PC-9 (cell line): ENCODE data around the gene KRTAP4-9. TPM values are rescaled to one million over a fixed set of nuclear protein-coding genes. Genes with fewer than 3 reads are reported as not detected.

Source experiments
- BruUV-seq: library from RNA; stranded (reverse); fragments of 400-500 nt; replicated peaks from 2 replicates; lab custom pipeline; 2021; lab: Mats Ljungman, UMichigan
- CTCF ChIA-PET: fragments of 300-600 bp; sonication (Branson Sonifier 250); formaldehyde crosslinking; loops from one replicate; lab custom pipeline; 2022; ENCODE audit warnings: antibody characterized with exemption; lab: Charles Lee
- POLR2A ChIA-PET: fragments of 300-600 bp; sonication (Branson Sonifier 250); formaldehyde crosslinking; loops from one replicate; lab custom pipeline; 2022; ENCODE audit warnings: antibody characterized with exemption; ENCODE audit not compliant: unreplicated experiment; lab: Charles Lee
- DNase-seq, 2 experiments: peaks; one replicate each; pipeline versions ENCODE4 v3.0.0 to v3.0.0-alpha.2; 2015 to 2022; ENCODE audit warnings: mixed read lengths in 1 of 2
- H2AFZ ChIP-seq: fragments of 200-600 bp; sonication (generic); 2 replicates; pipeline ENCODE4 v1.8.1; 2017; ENCODE audit warnings: antibody characterized with exemption
- H3F3A ChIP-seq: fragments of 200-600 bp; sonication (generic); 2 replicates; pipeline ENCODE4 v1.8.1; 2017; ENCODE audit warnings: antibody characterized with exemption, mild to moderate bottlenecking, low read depth; ENCODE audit not compliant: insufficient read depth
- H3K27ac ChIP-seq: fragments of 200-600 bp; sonication (generic); 2 replicates; pipeline ENCODE4 v1.6.1; 2016; ENCODE audit warnings: mixed run types
- H3K27me3 ChIP-seq: fragments of 200-600 bp; sonication (generic); 2 replicates; pipeline ENCODE4 v1.6.1; 2016; ENCODE audit warnings: low read depth, mixed run types; ENCODE audit not compliant: insufficient read depth
- H3K36me3 ChIP-seq: fragments of 200-600 bp; sonication (generic); 2 replicates; pipeline ENCODE4 v1.6.1; 2016; ENCODE audit warnings: low read depth, mixed run types
- H3K4me1 ChIP-seq: fragments of 200-600 bp; sonication (generic); replicated peaks from 2 replicates; pipeline ENCODE4 v1.6.1; 2016; ENCODE audit warnings: mixed run types; ENCODE audit not compliant: insufficient read depth
- H3K4me2 ChIP-seq: fragments of 200-600 bp; sonication (generic); 2 replicates; pipeline ENCODE4 v1.6.1; 2017; ENCODE audit warnings: mixed run types
- H3K4me3 ChIP-seq: fragments of 200-600 bp; sonication (generic); 2 replicates; pipeline ENCODE4 v1.6.1; 2016; ENCODE audit warnings: mixed run types
- H3K79me2 ChIP-seq: fragments of 200-600 bp; sonication (generic); 2 replicates; pipeline ENCODE4 v1.6.1; 2017; ENCODE audit warnings: low read depth, mixed run types
- H3K9me2 ChIP-seq: fragments of 200-600 bp; sonication (generic); 2 replicates; pipeline ENCODE4 v1.8.1; 2017; ENCODE audit warnings: mild to moderate bottlenecking; ENCODE audit not compliant: insufficient read depth
- H3K9me3 ChIP-seq: fragments of 200-600 bp; sonication (generic); 2 replicates; pipeline ENCODE4 v1.8.1; 2016; ENCODE audit warnings: low read depth; ENCODE audit not compliant: insufficient read depth
- H4K20me1 ChIP-seq: fragments of 200-600 bp; sonication (generic); 2 replicates; pipeline ENCODE4 v1.8.1; 2017; ENCODE audit not compliant: insufficient read depth
- EZH2 ChIP-seq: fragments of 200-600 bp; sonication (generic); IDR thresholded peaks from 2 replicates; pipeline ENCODE4 v1.8.0; 2017; ENCODE audit warnings: antibody characterized with exemption, low read depth
- intact Hi-C: fragments of 100-400 bp; cut with micrococcal nuclease; formaldehyde crosslinking; loops from one replicate; pipeline ENCODE4 v1.10.0; 2022; ENCODE audit not compliant: unreplicated experiment
- total RNA-seq: library from RNA; stranded (reverse); gene quantifications from 2 replicates; pipeline ENCODE4 v1.2.3, GENCODE V29; 2021
- TF ChIP-seq, protein P1 (sequence below): fragments of 200-600 bp; sonication (generic); conservative IDR thresholded peaks from 2 replicates; pipeline ENCODE4 v1.6.1; 2017; ENCODE audit warnings: mixed run types, antibody characterized with exemption, mild to moderate bottlenecking, moderate library complexity

The KRTAP4-9 gene
- total RNA-seq, 1 experiment from 2014 or later, result not detected

DNA sequence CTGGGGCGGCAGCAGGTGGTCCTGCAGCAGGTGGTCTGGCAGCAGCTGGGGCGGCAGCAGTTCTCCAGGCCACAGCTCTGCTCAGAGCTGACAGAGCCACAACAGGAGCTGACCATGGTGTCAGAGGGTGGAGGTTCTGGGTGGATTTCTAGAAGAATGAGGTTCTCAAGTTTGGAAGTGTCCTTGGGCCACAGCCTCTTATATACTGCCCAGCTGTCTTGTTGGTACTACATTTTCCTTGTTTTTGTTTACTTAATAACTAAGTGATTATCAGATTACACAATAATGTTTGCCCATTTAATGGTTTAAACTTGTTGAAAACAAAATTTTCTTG lies 44.4 kb downstream of the KRTAP4-9 start, which contains the start of gene KRTAP4-5:
KRTAP4-5 (minus strand) TSS at position 174 of the 334 bp plus-strand sequence; CDS start at position 116, 58 bp downstream.
- no peak for DNase-seq
- BruUV-seq, result no TSS peak
- Histone ChIP-seq H3K36me3 (no peaks in the 10 kb centered on the region), H3K27me3 (no peaks in the 10 kb centered on the region), H4K20me1 (no peaks in the 10 kb centered on the region), H3K4me1 (no peaks in the 10 kb centered on the region), H3K9me2 (no peaks in the 10 kb centered on the region), H2AFZ (no peak within 1 kb of the TSS), H3K4me2 (no peak within 1 kb of the TSS), H3K4me3 (no peak within 1 kb of the TSS), H3K27ac (no peak within 1 kb of the TSS), H3K79me2 (no peaks in the 10 kb centered on the region), H3K9me3 (peaks cover 3% of the 10 kb centered on the region; the same call in 1 of the 2 replicates), H3F3A (no peaks in the 10 kb centered on the region)
- ChIA-PET CTCF (no interaction called here), POLR2A (no interaction called here)
- TF ChIP-seq EZH2, result no peak
- TF ChIP-seq, protein P1, sequence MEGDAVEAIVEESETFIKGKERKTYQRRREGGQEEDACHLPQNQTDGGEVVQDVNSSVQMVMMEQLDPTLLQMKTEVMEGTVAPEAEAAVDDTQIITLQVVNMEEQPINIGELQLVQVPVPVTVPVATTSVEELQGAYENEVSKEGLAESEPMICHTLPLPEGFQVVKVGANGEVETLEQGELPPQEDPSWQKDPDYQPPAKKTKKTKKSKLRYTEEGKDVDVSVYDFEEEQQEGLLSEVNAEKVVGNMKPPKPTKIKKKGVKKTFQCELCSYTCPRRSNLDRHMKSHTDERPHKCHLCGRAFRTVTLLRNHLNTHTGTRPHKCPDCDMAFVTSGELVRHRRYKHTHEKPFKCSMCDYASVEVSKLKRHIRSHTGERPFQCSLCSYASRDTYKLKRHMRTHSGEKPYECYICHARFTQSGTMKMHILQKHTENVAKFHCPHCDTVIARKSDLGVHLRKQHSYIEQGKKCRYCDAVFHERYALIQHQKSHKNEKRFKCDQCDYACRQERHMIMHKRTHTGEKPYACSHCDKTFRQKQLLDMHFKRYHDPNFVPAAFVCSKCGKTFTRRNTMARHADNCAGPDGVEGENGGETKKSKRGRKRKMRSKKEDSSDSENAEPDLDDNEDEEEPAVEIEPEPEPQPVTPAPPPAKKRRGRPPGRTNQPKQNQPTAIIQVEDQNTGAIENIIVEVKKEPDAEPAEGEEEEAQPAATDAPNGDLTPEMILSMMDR, result no peak
- intact Hi-C loops, result no loop called here

DNA sequence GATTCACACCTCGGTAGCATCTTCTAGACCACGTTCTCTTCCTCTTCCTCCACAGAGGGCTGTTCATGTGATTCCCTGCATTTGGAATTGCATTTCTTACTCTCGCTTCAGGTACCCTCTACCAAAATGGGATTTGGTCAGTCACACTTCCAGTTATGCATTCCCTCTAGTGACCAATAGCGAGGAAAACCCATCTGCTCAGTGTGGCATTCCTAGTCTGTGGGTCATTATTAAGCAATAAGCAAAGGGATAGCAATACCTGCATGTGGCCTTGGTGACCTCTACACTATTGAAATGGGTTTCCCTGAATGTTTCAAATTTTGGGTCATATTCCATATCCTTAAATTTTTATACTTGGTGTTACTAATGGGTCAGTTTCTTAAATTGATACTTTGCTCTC lies 44.8 kb downstream of the KRTAP4-9 start:
- intact Hi-C loops, result no loop called here
- H3K9me3 ChIP-seq, result peaks cover 3% of the 10 kb centered on the region; the same call in 1 of the 2 replicates

DNA sequence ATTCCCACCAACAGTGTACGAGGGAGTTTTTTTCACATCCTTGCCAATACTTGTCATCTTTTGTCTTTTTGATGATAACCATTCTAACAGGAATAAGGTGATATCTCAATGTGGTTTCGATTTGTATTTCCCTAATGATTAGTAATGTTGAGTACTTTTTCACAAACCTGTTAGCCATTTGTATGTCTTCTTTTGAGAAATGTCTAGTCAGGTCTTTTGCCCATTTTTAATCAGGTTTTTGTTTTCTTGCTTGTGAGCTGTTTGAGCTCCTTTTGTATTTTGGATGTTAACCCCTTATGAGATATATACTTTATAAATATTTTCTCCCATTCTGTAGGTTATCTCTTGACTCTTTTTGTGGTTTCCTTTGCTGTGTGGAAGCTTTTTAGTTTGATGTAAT lies 46.3 kb downstream of the KRTAP4-9 start:
- Histone ChIP-seq H3K9me2 (no peaks in the 10 kb centered on the region), H4K20me1 (no peaks in the 10 kb centered on the region), H3F3A (no peaks in the 10 kb centered on the region), H3K4me1 (no peaks in the 10 kb centered on the region), H3K27ac (no peak overlapping the region), H3K79me2 (no peaks in the 10 kb centered on the region), H3K9me3 (peaks cover 3% of the 10 kb centered on the region; the same call in 1 of the 2 replicates), H3K36me3 (no peaks in the 10 kb centered on the region), H2AFZ (no peak overlapping the region), H3K4me2 (no peak overlapping the region), H3K27me3 (no peaks in the 10 kb centered on the region), H3K4me3 (no peak overlapping the region)
- BruUV-seq, result no TSS peak
- POLR2A ChIA-PET, result no interaction called here
- intact Hi-C loops, result no loop called here
- CTCF ChIA-PET, result no interaction called here
- DNase-seq, result no peak
- TF ChIP-seq EZH2, result no peak
- TF ChIP-seq, protein P1, result no peak

More for the DNA sequence above, 44.8 kb downstream of the KRTAP4-9 start:
- no peaks in the 10 kb centered on the region for H3K36me3 ChIP-seq
- H3K79me2 ChIP-seq, result no peaks in the 10 kb centered on the region
- ChIA-PET CTCF (no interaction called here), POLR2A (no interaction called here)
- no peak overlapping the region for H2AFZ ChIP-seq
- H4K20me1 ChIP-seq, result no peaks in the 10 kb centered on the region
- no peak for TF ChIP-seq EZH2
- TF ChIP-seq, protein P1, result no peak
- H3F3A ChIP-seq, result no peaks in the 10 kb centered on the region
- no TSS peak for BruUV-seq
- no peaks in the 10 kb centered on the region for H3K27me3 ChIP-seq
- DNase-seq, result no peak
- H3K9me2 ChIP-seq, result no peaks in the 10 kb centered on the region
- H3K4me2 ChIP-seq, result no peak overlapping the region
- no peak overlapping the region for H3K4me3 ChIP-seq
- H3K27ac ChIP-seq, result no peak overlapping the region
- H3K4me1 ChIP-seq, result no peaks in the 10 kb centered on the region
